HG02623 (cell line): ENCODE measurements around the gene DLG2.

ENCODE experiments used
- ATAC-seq: cut with Tn5 transposase; IDR thresholded peaks from one replicate; pipeline ENCODE4 v1.9.1; 2021; ENCODE audit warnings: moderate library complexity; ENCODE audit not compliant: unreplicated experiment

The DLG2 gene

GRCh38 chr11:84541731-84542340 lies 1085.3 kb downstream of the DLG2 start:
- no peak for ATAC-seq

GRCh38 chr11:84536456-84536855 lies 1090.7 kb downstream of the DLG2 start:
- ATAC-seq: no peak

- no peak for ATAC-seq
Observed at GRCh38 chr11:84532364-84532763, 1094.8 kb downstream of the DLG2 start.

- no peak for ATAC-seq
Observed at GRCh38 chr11:84526250-84526649, 1100.9 kb downstream of the DLG2 start.

- ATAC-seq: no peak
Observed at GRCh38 chr11:84524422-84525051, 1102.6 kb downstream of the DLG2 start.

GRCh38 chr11:84522331-84522730 lies 1104.8 kb downstream of the DLG2 start:
- ATAC-seq: no peak

GRCh38 chr11:84518631-84519183 lies 1108.4 kb downstream of the DLG2 start:
- no peak for ATAC-seq

- no peak for ATAC-seq
Observed at GRCh38 chr11:84514436-84514835, 1112.7 kb downstream of the DLG2 start.

GRCh38 chr11:84503503-84503902 lies 1123.6 kb downstream of the DLG2 start:
- no peak for ATAC-seq

- ATAC-seq: no peak
Observed at GRCh38 chr11:84501750-84502149, 1125.4 kb downstream of the DLG2 start.

GRCh38 chr11:84497981-84498411 lies 1129.1 kb downstream of the DLG2 start:
- ATAC-seq: no peak

GRCh38 chr11:84497181-84497580 lies 1130.0 kb downstream of the DLG2 start:
- ATAC-seq: no peak

- ATAC-seq: no peak
Observed at GRCh38 chr11:84496122-84496521, 1131.0 kb downstream of the DLG2 start.

GRCh38 chr11:84480131-84480530 lies 1147.0 kb downstream of the DLG2 start:
- ATAC-seq: no peak

- no peak for ATAC-seq
Observed at GRCh38 chr11:84476581-84476980, 1150.6 kb downstream of the DLG2 start.

GRCh38 chr11:84471501-84471900 lies 1155.6 kb downstream of the DLG2 start:
- no peak for ATAC-seq

GRCh38 chr11:84468235-84468634 lies 1158.9 kb downstream of the DLG2 start:
- no peak for ATAC-seq

GRCh38 chr11:84465040-84465439 lies 1162.1 kb downstream of the DLG2 start:
- no peak for ATAC-seq

- no peak for ATAC-seq
Observed at GRCh38 chr11:84455691-84456090, 1171.5 kb downstream of the DLG2 start.

GRCh38 chr11:84452211-84452610 lies 1174.9 kb downstream of the DLG2 start:
- ATAC-seq: no peak

- no peak for ATAC-seq
Observed at GRCh38 chr11:84438565-84438964, 1188.6 kb downstream of the DLG2 start.
